IMR-90 (cell line): Measurements from ENCODE around the gene LHFPL3. TPM values are rescaled to one million over a fixed set of nuclear protein-coding genes. Genes with fewer than 3 reads are reported as not detected.

Source experiments
- ATAC-seq: fragments of 200-7000 bp; cut with Tn5 transposase; 2 replicates; pipeline ENCODE4 v1.9.1; 2020; ENCODE audit warnings: low read depth, mild to moderate bottlenecking, moderate library complexity
- BruUV-seq: library from RNA; stranded (reverse); fragments of 400-500 nt; replicated peaks from 2 replicates; lab custom pipeline; 2021; lab: Mats Ljungman, UMichigan
- CTCF ChIA-PET: fragments of 300-600 bp; formaldehyde crosslinking; extraction: SDS; loops from one replicate; lab custom pipeline; 2021; ENCODE audit warnings: antibody characterized with exemption; lab: Yijun Ruan, JAX
- POLR2A ChIA-PET: fragments of 300-600 bp; sonication (Branson Sonifier 250); formaldehyde crosslinking; loops from one replicate; lab custom pipeline; 2022; ENCODE audit warnings: antibody characterized with exemption; ENCODE audit not compliant: unreplicated experiment; lab: Charles Lee
- DNase-seq: peaks from one replicate; pipeline ENCODE4 v3.0.0; 2013
- H2AFZ ChIP-seq: replicated peaks from 2 replicates; pipeline ENCODE3; 2013; ENCODE audit warnings: low read length, mild to moderate bottlenecking; ENCODE audit not compliant: poor library complexity
- H2AK5ac ChIP-seq: 2 replicates; pipeline ENCODE4 v1.6.1; 2013; ENCODE audit warnings: low read depth, low read length, inconsistent platforms
- H2AK9ac ChIP-seq: replicated peaks from 2 replicates; pipeline ENCODE3; 2013; ENCODE audit warnings: mild to moderate bottlenecking, low read depth, low read length, moderate library complexity; ENCODE audit not compliant: poor library complexity
- H2BK120ac ChIP-seq: 2 replicates; pipeline ENCODE4 v1.6.1; 2013; ENCODE audit warnings: low read depth, low read length, inconsistent platforms
- H2BK15ac ChIP-seq: 3 replicates; pipeline ENCODE4 v1.6.1; 2013; ENCODE audit warnings: low read depth, low read length, inconsistent platforms
- H2BK20ac ChIP-seq: 2 replicates; pipeline ENCODE4 v1.6.1; 2013; ENCODE audit warnings: low read depth, mild to moderate bottlenecking, inconsistent platforms, low read length, moderate library complexity
- H2BK5ac ChIP-seq: 2 replicates; pipeline ENCODE4 v1.6.1; 2013; ENCODE audit warnings: mild to moderate bottlenecking, low read depth, low read length, inconsistent platforms; ENCODE audit not compliant: poor library complexity, severe bottlenecking
- H3K14ac ChIP-seq: replicated peaks from 2 replicates; pipeline ENCODE4 v1.6.1; 2013; ENCODE audit warnings: low read depth, low read length, inconsistent platforms
- H3K18ac ChIP-seq: 2 replicates; pipeline ENCODE4 v1.6.1; 2013; ENCODE audit warnings: low read depth, low read length, control low read depth
- H3K23ac ChIP-seq: 2 replicates; pipeline ENCODE4 v1.6.1; 2013; ENCODE audit warnings: low read depth, low read length, inconsistent platforms
- H3K27ac ChIP-seq: 2 replicates; pipeline ENCODE4 v1.5.1; 2013; ENCODE audit warnings: mild to moderate bottlenecking, control low read depth, low read length; ENCODE audit not compliant: insufficient read depth
- H3K27me3 ChIP-seq: 2 replicates; pipeline ENCODE4 v1.6.1; 2013; ENCODE audit warnings: low read length; ENCODE audit not compliant: control insufficient read depth, insufficient read depth
- H3K36me3 ChIP-seq: 2 replicates; pipeline ENCODE4 v1.6.1; 2013; ENCODE audit warnings: low read length, mixed read lengths; ENCODE audit not compliant: control insufficient read depth, insufficient read depth
- H3K4ac ChIP-seq: 2 replicates; pipeline ENCODE4 v1.6.1; 2013; ENCODE audit warnings: low read depth, low read length, inconsistent platforms
- H3K4me1 ChIP-seq: 2 replicates; pipeline ENCODE4 v1.6.1; 2013; ENCODE audit warnings: low read length, mixed read lengths; ENCODE audit not compliant: control insufficient read depth, insufficient read depth
- H3K4me2 ChIP-seq: 2 replicates; pipeline ENCODE4 v1.6.1; 2013; ENCODE audit warnings: low read depth, mild to moderate bottlenecking, control low read depth, low read length, moderate library complexity
- H3K4me3 ChIP-seq: 2 replicates; pipeline ENCODE4 v1.5.1; 2013; ENCODE audit warnings: low read depth, mild to moderate bottlenecking, control low read depth, low read length, moderate library complexity; ENCODE audit not compliant: insufficient read depth
- H3K56ac ChIP-seq: 2 replicates; pipeline ENCODE4 v1.6.1; 2013; ENCODE audit warnings: low read length, inconsistent platforms; ENCODE audit not compliant: insufficient read depth; ENCODE audit errors: extremely low read depth
- H3K79me1 ChIP-seq, 2 experiments: 2 replicates each; pipeline ENCODE4 v1.6.1; 2013; ENCODE audit warnings: low read length in 2 of 2, inconsistent platforms in 1 of 2, low read depth in 1 of 2
- H3K9ac ChIP-seq: 2 replicates; pipeline ENCODE4 v1.6.1; 2013; ENCODE audit warnings: low read depth, low read length, control low read depth
- H3K9me1 ChIP-seq: 2 replicates; pipeline ENCODE4 v1.6.1; 2013; ENCODE audit warnings: low read length, inconsistent platforms; ENCODE audit not compliant: insufficient read depth
- H3K9me3 ChIP-seq: 2 replicates; pipeline ENCODE4 v1.6.1; 2013; ENCODE audit warnings: low read length; ENCODE audit not compliant: control insufficient read depth, insufficient read depth
- H4K20me1 ChIP-seq: 2 replicates; pipeline ENCODE4 v1.6.1; 2013; ENCODE audit warnings: low read length, inconsistent platforms; ENCODE audit not compliant: insufficient read depth
- H4K5ac ChIP-seq: 2 replicates; pipeline ENCODE4 v1.6.1; 2013; ENCODE audit warnings: mild to moderate bottlenecking, low read depth, low read length, control low read depth
- H4K8ac ChIP-seq, 2 experiments: 2 replicates each; pipeline ENCODE4 v1.6.1; 2013; ENCODE audit warnings: low read depth in 2 of 2, low read length in 2 of 2, control low read depth in 1 of 2, inconsistent platforms in 1 of 2
- H4K91ac ChIP-seq: 2 replicates; pipeline ENCODE4 v1.6.1; 2013; ENCODE audit warnings: low read depth, low read length, inconsistent platforms; ENCODE audit not compliant: insufficient read depth
- NFE2L2 ChIP-seq: fragments of 150-350 bp; IDR thresholded peaks from 2 replicates; pipeline ENCODE4 v1.6.1; 2016; ENCODE audit warnings: low read depth, mild to moderate bottlenecking, low read length
- WGBS, 2 experiments: methylation state at CpG; one replicate each; pipeline versions ENCODE4 v1.1.5 to v1.1.7; 2013; ENCODE audit warnings: missing lambda C conversion rate in 2 of 2; ENCODE audit not compliant: insufficient read length in 1 of 2; ENCODE audit errors: extremely low coverage in 2 of 2; 5-methylcytosine and 5-hydroxymethylcytosine counted together
- dilution Hi-C: fragments of 300-500 bp; cut with HindIII; formaldehyde crosslinking; loops from one replicate; pipeline ENCODE4 v1.14.3; 2018; ENCODE audit warnings: low sequenced_read_pairs; ENCODE audit not compliant: unreplicated experiment
- in situ Hi-C: fragments of 300-500 bp; cut with MboI; formaldehyde crosslinking; loops from 3 replicates; pipeline ENCODE4 v1.14.3; 2019; ENCODE audit warnings: low sequenced_read_pairs, inconsistent platforms, mixed read lengths
- intact Hi-C: fragments of 100-400 bp; cut with micrococcal nuclease; formaldehyde crosslinking; loops from 2 replicates; pipeline ENCODE4 v1.10.0; 2022
- polyA plus RNA-seq, 3 experiments: library from polyadenylated mRNA; depleted of rRNA; stranded (reverse); fragments of >200 nt; gene quantifications; 2 replicates each; pipeline ENCODE4 v1.2.3, GENCODE V29; 2012; ENCODE audit warnings: low replicate concordance in 1 of 3
- total RNA-seq: library from RNA; depleted of rRNA; stranded (reverse); fragments of >200 nt; gene quantifications from 2 replicates; pipeline ENCODE4 v1.2.3, GENCODE V29; 2012

The LHFPL3 gene
- total and polyA plus RNA-seq, 2 of the 4 experiments (the other 2 are of a cell fraction) = not detected

- no peak overlapping the region for H2BK20ac ChIP-seq
- no CpG with 5 or more reads among the region's 1 CpG for WGBS, 2 experiments
- no peak overlapping the region for H3K9ac ChIP-seq
- H3K9me1 ChIP-seq = no peaks in the 10 kb centered on the region
- no peak overlapping the region for H3K4ac ChIP-seq
- no peak overlapping the region for H4K8ac ChIP-seq
- no peak overlapping the region for H3K18ac ChIP-seq
- H3K14ac ChIP-seq = no peak overlapping the region
- dilution Hi-C loops (no loop called here), intact Hi-C loops (no loop called here), in situ Hi-C loops (no loop called here)
- ATAC-seq (no peak), DNase-seq (no peak)
- no peak overlapping the region for H2BK15ac ChIP-seq
- H3K4me3 ChIP-seq = no peak overlapping the region
- no peaks in the 10 kb centered on the region for H3K79me1 ChIP-seq
- H3K4me2 ChIP-seq = no peak overlapping the region
- H4K5ac ChIP-seq = no peak overlapping the region
- no peaks in the 10 kb centered on the region for H4K20me1 ChIP-seq
- no peak overlapping the region for H3K27ac ChIP-seq
- H3K36me3 ChIP-seq = no peaks in the 10 kb centered on the region
- H2BK5ac ChIP-seq = no peak overlapping the region
- no peak overlapping the region for H2BK120ac ChIP-seq
- H3K23ac ChIP-seq = no peak overlapping the region
- ChIA-PET CTCF (interaction anchor here (1.1 to 1.3 kb wide), 2 partner anchors 11 kb away, joined by 4 to 5 read pairs; no protein-coding TSS in a partner anchor), POLR2A (no interaction called here)
- no peak overlapping the region for H3K56ac ChIP-seq
- no peaks in the 10 kb centered on the region for H3K4me1 ChIP-seq
- H2AK9ac ChIP-seq = no peak overlapping the region
- H2AFZ ChIP-seq = no peak overlapping the region
- peaks cover 29% of the 10 kb centered on the region for H3K27me3 ChIP-seq
- no peaks in the 10 kb centered on the region for H3K9me3 ChIP-seq
- H2AK5ac ChIP-seq = no peak overlapping the region
- TF ChIP-seq NFE2L2 = no peak
- no peak overlapping the region for H4K91ac ChIP-seq
- no TSS peak for BruUV-seq
These were observed 565.9 kb downstream of the LHFPL3 start for GRCh38 chr7:104894314-104894713.
